C4-2B (cell line): ENCODE measurements around the gene SMIM13.

Experiments used
- CTCF ChIP-seq: fragments of 450-650 bp; conservative IDR thresholded peaks from 2 replicates; pipeline ENCODE4 v1.5.1; 2017; ENCODE audit warnings: mild to moderate bottlenecking
- ZFX ChIP-seq: fragments of 450-650 bp; IDR thresholded peaks from 2 replicates; pipeline ENCODE4 v1.6.1; 2017

- TF ChIP-seq CTCF (no peak), ZFX (no peak)
These were observed 33.2 kb downstream of the SMIM13 start for GRCh38 chr6:11126876-11127275.
